Measurements from ENCODE around the gene LMX1A. TPM values are rescaled to one million over a fixed set of nuclear protein-coding genes. Genes with fewer than 3 reads are reported as not detected.

Gene LMX1A
- total RNA-seq, 1 donor from 2014 or later, result 0.21 TPM

- H3K27ac ChIP-seq, result no peak overlapping the region
- H3K27me3 ChIP-seq (ENCODE audit: low read depth), result peaks cover 19% of the 10 kb centered on the region
- H3K36me3 ChIP-seq, result no peaks in the 10 kb centered on the region
- no peaks in the 10 kb centered on the region for H3K9me3 ChIP-seq
- peak in 1 of 2 donors; percentile 7 for ATAC-seq
- H3K4me3 ChIP-seq, result no peak overlapping the region
- DNase-seq, result peak; percentile 50
- no peaks in the 10 kb centered on the region for H3K4me1 ChIP-seq
- TF ChIP-seq CTCF (IDR thresholded peaks at IDR 0.05), result no peak
- intact Hi-C loops (cut with DNase I), result no loop called here
Measured at GRCh38 chr1:165364568-165365133, 8.1 kb upstream of the LMX1A start.

GRCh38 chr1:165356876-165357275, 361 bp upstream of the LMX1A start:
- intact Hi-C loops (cut with DNase I), result no loop called here
- Histone ChIP-seq H3K4me3 (peak overlapping the region; percentile 47), H3K27ac (no peak overlapping the region), H3K9me3 (no peaks in the 10 kb centered on the region), H3K27me3 (ENCODE audit: low read depth) (peaks cover 70% of the 10 kb centered on the region), H3K36me3 (no peaks in the 10 kb centered on the region), H3K4me1 (peaks cover 25% of the 10 kb centered on the region)
- DNase-seq (no peak), ATAC-seq (no peak)
- TF ChIP-seq CTCF (IDR thresholded peaks at IDR 0.05), result no peak

- Histone ChIP-seq H3K27ac (no peak overlapping the region), H3K9me3 (no peaks in the 10 kb centered on the region), H3K27me3 (ENCODE audit: low read depth) (peaks cover 85% of the 10 kb centered on the region), H3K36me3 (no peaks in the 10 kb centered on the region), H3K4me1 (peaks cover 25% of the 10 kb centered on the region), H3K4me3 (peak overlapping the region; percentile 47)
- intact Hi-C loops (cut with DNase I), result no loop called here
- no peak for DNase-seq
- TF ChIP-seq CTCF (IDR thresholded peaks at IDR 0.05), result no peak
- no peak for ATAC-seq
Measured at GRCh38 chr1:165355139-165355976, 1.2 kb downstream of the LMX1A start.

- no peaks in the 10 kb centered on the region for H3K9me3 ChIP-seq
- DNase-seq, result no peak
- no peak overlapping the region for H3K4me3 ChIP-seq
- no peak overlapping the region for H3K27ac ChIP-seq
- no peak for ATAC-seq
- H3K4me1 ChIP-seq, result peaks cover 25% of the 10 kb centered on the region
- no peaks in the 10 kb centered on the region for H3K36me3 ChIP-seq
- no peak for TF ChIP-seq CTCF (IDR thresholded peaks at IDR 0.05)
- peaks cover 91% of the 10 kb centered on the region for H3K27me3 ChIP-seq (ENCODE audit: low read depth)
- intact Hi-C loops (cut with DNase I), result no loop called here
Measured at GRCh38 chr1:165354739-165355138, 1.8 kb downstream of the LMX1A start.

GRCh38 chr1:165353731-165354671, 2.5 kb downstream of the LMX1A start:
- no peak overlapping the region for H3K4me3 ChIP-seq
- peaks cover 97% of the 10 kb centered on the region for H3K27me3 ChIP-seq (ENCODE audit: low read depth)
- TF ChIP-seq CTCF (IDR thresholded peaks at IDR 0.05), result no peak
- H3K9me3 ChIP-seq, result no peaks in the 10 kb centered on the region
- no peaks in the 10 kb centered on the region for H3K36me3 ChIP-seq
- intact Hi-C loops (cut with DNase I), result no loop called here
- no peak overlapping the region for H3K27ac ChIP-seq
- no peak for DNase-seq
- no peak for ATAC-seq
- H3K4me1 ChIP-seq, result peaks cover 25% of the 10 kb centered on the region
